Measurements from ENCODE around the gene RFC1.

DNA sequence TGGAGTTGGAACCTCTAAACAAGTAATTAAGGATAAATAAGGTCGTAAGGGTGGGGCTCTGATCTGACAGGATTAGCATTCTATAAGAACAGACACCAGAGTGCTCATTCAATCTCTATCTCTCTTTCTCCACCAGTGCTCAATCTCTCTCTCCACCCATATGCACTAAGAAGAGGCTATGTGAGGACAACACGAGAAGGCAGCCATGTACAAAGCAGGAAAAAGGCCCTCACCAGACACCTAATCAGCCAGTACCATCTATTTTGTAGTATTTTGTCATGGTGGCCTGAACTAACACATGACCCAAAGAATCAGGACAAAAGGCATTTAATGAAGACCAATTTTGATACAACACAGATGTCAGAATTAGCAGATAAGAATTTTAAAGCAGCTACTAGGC lies 16.8 kb downstream of the RFC1 start:
- TF ChIP-seq CTCF (IDR thresholded peaks at IDR 0.05), result no peak
- no peak for TF ChIP-seq EZH2 (IDR thresholded peaks at IDR 0.05)
- no peak for TF ChIP-seq EZH2phosphoT487 (IDR thresholded peaks at IDR 0.05)
